Prostate gland (tissue), 2 donors: Measurements from ENCODE around the gene DHRS1.

ENCODE experiments used
- POLR2A ChIP-seq: fragments of 450-650 bp; IDR thresholded peaks from one replicate; pipeline ENCODE4 v1.6.1; 2016; ENCODE audit warnings: antibody characterized with exemption, mild to moderate bottlenecking
- POLR2AphosphoS5 ChIP-seq: sonication (generic); formaldehyde crosslinking; IDR thresholded peaks from one replicate; pipeline ENCODE4 v1.6.1; 2017; ENCODE audit warnings: antibody characterized with exemption
- TF ChIP-seq, protein P1 (sequence below), 4 experiments: fragments of 200-600 bp in 2 of 4; fragments of 450-650 bp in 2 of 4; sonication (generic) in 2 of 4; IDR thresholded peaks; 1 replicate in 3 of 4; 2 replicates in 1 of 4; pipeline ENCODE4 v1.5.1; 2016 to 2019; ENCODE audit warnings: antibody characterized with exemption in 4 of 4, mild to moderate bottlenecking in 2 of 4, moderate library complexity in 2 of 4

GRCh38 chr14:24293525-24293924 is 6.1 kb downstream of the DHRS1 start:
- TF ChIP-seq, protein P1, sequence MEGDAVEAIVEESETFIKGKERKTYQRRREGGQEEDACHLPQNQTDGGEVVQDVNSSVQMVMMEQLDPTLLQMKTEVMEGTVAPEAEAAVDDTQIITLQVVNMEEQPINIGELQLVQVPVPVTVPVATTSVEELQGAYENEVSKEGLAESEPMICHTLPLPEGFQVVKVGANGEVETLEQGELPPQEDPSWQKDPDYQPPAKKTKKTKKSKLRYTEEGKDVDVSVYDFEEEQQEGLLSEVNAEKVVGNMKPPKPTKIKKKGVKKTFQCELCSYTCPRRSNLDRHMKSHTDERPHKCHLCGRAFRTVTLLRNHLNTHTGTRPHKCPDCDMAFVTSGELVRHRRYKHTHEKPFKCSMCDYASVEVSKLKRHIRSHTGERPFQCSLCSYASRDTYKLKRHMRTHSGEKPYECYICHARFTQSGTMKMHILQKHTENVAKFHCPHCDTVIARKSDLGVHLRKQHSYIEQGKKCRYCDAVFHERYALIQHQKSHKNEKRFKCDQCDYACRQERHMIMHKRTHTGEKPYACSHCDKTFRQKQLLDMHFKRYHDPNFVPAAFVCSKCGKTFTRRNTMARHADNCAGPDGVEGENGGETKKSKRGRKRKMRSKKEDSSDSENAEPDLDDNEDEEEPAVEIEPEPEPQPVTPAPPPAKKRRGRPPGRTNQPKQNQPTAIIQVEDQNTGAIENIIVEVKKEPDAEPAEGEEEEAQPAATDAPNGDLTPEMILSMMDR (IDR thresholded peaks at IDR 0.05): no peak
- no peak for TF ChIP-seq POLR2A
- TF ChIP-seq POLR2AphosphoS5: no peak
